ENCODE data around the gene SERPINB10.
"Not testable (repeated sequence)": the region's sequence is repeated elsewhere in the genome, so short reads cannot be mapped to it uniquely, and the experiment has no call there.

The SERPINB10 gene

GRCh38 chr18:63929369-63929768 lies 21.6 kb downstream of the SERPINB10 start:
- not testable (repeated sequence) for H4K91ac ChIP-seq (ENCODE audit: low read depth, low read length); H3K4me1 ChIP-seq (ENCODE audit: control insufficient read depth in 1 of 2, insufficient read depth in 2 of 2, low read length in 2 of 2); H2BK5ac ChIP-seq (ENCODE audit: low read depth, low read length, poor library complexity); H3K27ac ChIP-seq (ENCODE audit: low read depth, low read length); H2BK120ac ChIP-seq (ENCODE audit: insufficient read depth, low read length, poor library complexity); H2AK5ac ChIP-seq (ENCODE audit: low read length); H3K9ac ChIP-seq (ENCODE audit: low read length); H3K36me3 ChIP-seq (ENCODE audit: control insufficient read depth in 1 of 2, insufficient read depth in 2 of 2, low read length in 2 of 2); H3K79me2 ChIP-seq (ENCODE audit: control insufficient read depth, insufficient read depth, low read length, poor library complexity); H3K18ac ChIP-seq (ENCODE audit: low read length); H3K14ac ChIP-seq (ENCODE audit: low read length); DNase-seq; H3K4ac ChIP-seq (ENCODE audit: low read depth, low read length); H3K9me3 ChIP-seq (ENCODE audit: insufficient read depth, low read depth, low read length); H3K23ac ChIP-seq (ENCODE audit: low read length); H4K8ac ChIP-seq (ENCODE audit: low read depth, low read length); H4K12ac ChIP-seq (ENCODE audit: low read depth, low read length); H2AFZ ChIP-seq (ENCODE audit: insufficient read depth, low read length, poor library complexity); H3K4me2 ChIP-seq (ENCODE audit: low read length); H3K27me3 ChIP-seq (ENCODE audit: insufficient read depth, low read length); H3K4me3 ChIP-seq (ENCODE audit: low read depth, low read length); H2BK12ac ChIP-seq (ENCODE audit: low read length); H3K79me1 ChIP-seq (ENCODE audit: low read length)

- no peak overlapping the region for H3K9ac ChIP-seq (ENCODE audit: low read length)
- no peaks in the 10 kb centered on the region for H3K27me3 ChIP-seq (ENCODE audit: insufficient read depth, low read length)
- no peaks in the 10 kb centered on the region for H3K4me1 ChIP-seq (ENCODE audit: control insufficient read depth in 1 of 2, insufficient read depth in 2 of 2, low read length in 2 of 2)
- no peak overlapping the region for H2BK5ac ChIP-seq (ENCODE audit: low read depth, low read length, poor library complexity)
- H4K12ac ChIP-seq (ENCODE audit: low read depth, low read length): no peak overlapping the region
- no peak overlapping the region for H2BK120ac ChIP-seq (ENCODE audit: insufficient read depth, low read length, poor library complexity)
- no peak overlapping the region for H3K23ac ChIP-seq (ENCODE audit: low read length)
- no peak overlapping the region for H3K4me2 ChIP-seq (ENCODE audit: low read length)
- no peak overlapping the region for H2AK5ac ChIP-seq (ENCODE audit: low read length)
- H4K8ac ChIP-seq (ENCODE audit: low read depth, low read length): no peak overlapping the region
- no peaks in the 10 kb centered on the region for H3K79me2 ChIP-seq (ENCODE audit: control insufficient read depth, insufficient read depth, low read length, poor library complexity)
- H3K14ac ChIP-seq (ENCODE audit: low read length): no peak overlapping the region
- H3K4me3 ChIP-seq (ENCODE audit: low read depth, low read length): no peak overlapping the region
- DNase-seq: no peak
- H3K79me1 ChIP-seq (ENCODE audit: low read length): no peaks in the 10 kb centered on the region
- no peaks in the 10 kb centered on the region for H3K36me3 ChIP-seq (ENCODE audit: control insufficient read depth in 1 of 2, insufficient read depth in 2 of 2, low read length in 2 of 2)
- WGBS (ENCODE audit: extremely low coverage, insufficient coverage, insufficient read length): no CpG with 5 or more reads among the region's 3 CpGs
- no peak overlapping the region for H2BK12ac ChIP-seq (ENCODE audit: low read length)
- no peak overlapping the region for H2AFZ ChIP-seq (ENCODE audit: insufficient read depth, low read length, poor library complexity)
- H4K91ac ChIP-seq (ENCODE audit: low read depth, low read length): no peak overlapping the region
- H3K9me3 ChIP-seq (ENCODE audit: insufficient read depth, low read depth, low read length): no peaks in the 10 kb centered on the region
- no peak overlapping the region for H3K27ac ChIP-seq (ENCODE audit: low read depth, low read length)
- H3K18ac ChIP-seq (ENCODE audit: low read length): no peak overlapping the region
- H3K4ac ChIP-seq (ENCODE audit: low read depth, low read length): no peak overlapping the region
These were observed 23.1 kb downstream of the SERPINB10 start for GRCh38 chr18:63930773-63931354.

GRCh38 chr18:63936156-63936931 lies 28.6 kb downstream of the SERPINB10 start:
- Histone ChIP-seq H2BK5ac (ENCODE audit: low read depth, low read length, poor library complexity) (no peak overlapping the region), H2AFZ (ENCODE audit: insufficient read depth, low read length, poor library complexity) (peak overlapping the region; percentile 92)

GRCh38 chr18:63936932-63937393 lies 29.2 kb downstream of the SERPINB10 start:
- Histone ChIP-seq H3K4me1 (ENCODE audit: control insufficient read depth in 1 of 2, insufficient read depth in 2 of 2, low read length in 2 of 2) (no peaks in the 10 kb centered on the region), H3K9ac (ENCODE audit: low read length) (no peak overlapping the region), H3K14ac (ENCODE audit: low read length) (no peak overlapping the region), H3K27me3 (ENCODE audit: insufficient read depth, low read length) (no peaks in the 10 kb centered on the region), H4K91ac (ENCODE audit: low read depth, low read length) (no peak overlapping the region), H3K18ac (ENCODE audit: low read length) (no peak overlapping the region), H3K4ac (ENCODE audit: low read depth, low read length) (no peak overlapping the region), H3K23ac (ENCODE audit: low read length) (no peak overlapping the region), H2AK5ac (ENCODE audit: low read length) (no peak overlapping the region), H3K4me3 (ENCODE audit: low read depth, low read length) (peak overlapping the region; percentile 67), H2AFZ (ENCODE audit: insufficient read depth, low read length, poor library complexity) (no peak overlapping the region), H4K12ac (ENCODE audit: low read depth, low read length) (no peak overlapping the region), H3K27ac (ENCODE audit: low read depth, low read length) (no peak overlapping the region), H3K79me1 (ENCODE audit: low read length) (no peaks in the 10 kb centered on the region), H3K36me3 (ENCODE audit: control insufficient read depth in 1 of 2, insufficient read depth in 2 of 2, low read length in 2 of 2) (no peaks in the 10 kb centered on the region), H2BK120ac (ENCODE audit: insufficient read depth, low read length, poor library complexity) (no peak overlapping the region), H2BK5ac (ENCODE audit: low read depth, low read length, poor library complexity) (no peak overlapping the region), H4K8ac (ENCODE audit: low read depth, low read length) (no peak overlapping the region), H3K4me2 (ENCODE audit: low read length) (peak overlapping the region; percentile 72), H2BK12ac (ENCODE audit: low read length) (no peak overlapping the region), H3K9me3 (ENCODE audit: insufficient read depth, low read depth, low read length) (no peaks in the 10 kb centered on the region), H3K79me2 (ENCODE audit: control insufficient read depth, insufficient read depth, low read length, poor library complexity) (no peaks in the 10 kb centered on the region)
- no CpG with 5 or more reads among the region's 19 CpGs for WGBS (ENCODE audit: extremely low coverage, insufficient coverage, insufficient read length)
- no peak for DNase-seq

More at GRCh38 chr18:63936156-63936931, 28.6 kb downstream of the SERPINB10 start:
- Histone ChIP-seq H3K4me3 (ENCODE audit: low read depth, low read length) (peak overlapping the region; percentile 67), H3K9ac (ENCODE audit: low read length) (no peak overlapping the region), H3K79me2 (ENCODE audit: control insufficient read depth, insufficient read depth, low read length, poor library complexity) (no peaks in the 10 kb centered on the region), H2AK5ac (ENCODE audit: low read length) (no peak overlapping the region), H4K12ac (ENCODE audit: low read depth, low read length) (no peak overlapping the region), H4K91ac (ENCODE audit: low read depth, low read length) (no peak overlapping the region), H3K79me1 (ENCODE audit: low read length) (no peaks in the 10 kb centered on the region), H3K4me1 (ENCODE audit: control insufficient read depth in 1 of 2, insufficient read depth in 2 of 2, low read length in 2 of 2) (no peaks in the 10 kb centered on the region), H4K8ac (ENCODE audit: low read depth, low read length) (peak overlapping the region; percentile 50), H3K27ac (ENCODE audit: low read depth, low read length) (no peak overlapping the region), H3K36me3 (ENCODE audit: control insufficient read depth in 1 of 2, insufficient read depth in 2 of 2, low read length in 2 of 2) (no peaks in the 10 kb centered on the region), H2BK120ac (ENCODE audit: insufficient read depth, low read length, poor library complexity) (no peak overlapping the region), H2BK12ac (ENCODE audit: low read length) (no peak overlapping the region), H3K23ac (ENCODE audit: low read length) (no peak overlapping the region), H3K14ac (ENCODE audit: low read length) (no peak overlapping the region), H3K4me2 (ENCODE audit: low read length) (peak overlapping the region; percentile 72), H3K27me3 (ENCODE audit: insufficient read depth, low read length) (no peaks in the 10 kb centered on the region), H3K18ac (ENCODE audit: low read length) (no peak overlapping the region), H3K4ac (ENCODE audit: low read depth, low read length) (no peak overlapping the region), H3K9me3 (ENCODE audit: insufficient read depth, low read depth, low read length) (no peaks in the 10 kb centered on the region)
- no CpG with 5 or more reads among the region's 54 CpGs for WGBS (ENCODE audit: extremely low coverage, insufficient coverage, insufficient read length)
- peak; percentile 82 to 92 for DNase-seq
